Thoracic aorta (tissue), 2 donors: Measurements from ENCODE around the gene PLA2G4A. TPM values are rescaled to one million over a fixed set of nuclear protein-coding genes. Genes with fewer than 3 reads are reported as not detected.

Source experiments
- ATAC-seq: fragments of 150-250 bp; one replicate; pipeline ENCODE4 v1.8.0; 2017; ENCODE audit warnings: low read depth; ENCODE audit not compliant: insufficient number of reproducible peaks, low FRiP score
- DNase-seq: peaks from one replicate; pipeline ENCODE4 v3.0.0-alpha.2; 2020; ENCODE audit warnings: low spot score
- H3K27ac ChIP-seq, 2 donors: fragments of 200-600 bp; sonication (generic); 1 replicate in 1 of 2; 2 replicates in 1 of 2; pipeline ENCODE4 v1.5.1; 2016; ENCODE audit warnings: mild to moderate bottlenecking in 2 of 2, moderate library complexity in 2 of 2
- H3K27me3 ChIP-seq: fragments of 200-600 bp; sonication (generic); replicated peaks from 2 replicates; pipeline ENCODE4 v1.6.0; 2016; ENCODE audit warnings: mild to moderate bottlenecking; ENCODE audit not compliant: insufficient read depth
- H3K36me3 ChIP-seq: fragments of 200-600 bp; sonication (generic); one replicate; pipeline ENCODE4 v1.5.1; 2016
- H3K4me1 ChIP-seq, 2 donors: fragments of 200-600 bp; sonication (generic); 1 replicate in 1 of 2; 2 replicates in 1 of 2; pipeline versions ENCODE4 v1.5.1 to v1.6.0; 2016; ENCODE audit warnings: low read depth in 2 of 2, mild to moderate bottlenecking in 1 of 2; ENCODE audit not compliant: control insufficient read depth in 1 of 2
- H3K4me3 ChIP-seq: fragments of 200-600 bp; sonication (generic); 2 replicates; pipeline ENCODE4 v1.5.1; 2016; ENCODE audit warnings: mild to moderate bottlenecking
- H3K9me3 ChIP-seq: fragments of 200-600 bp; sonication (generic); 2 replicates; pipeline ENCODE4 v1.5.1; 2016
- total RNA-seq, 2 donors: library from RNA; depleted of rRNA; stranded (reverse); fragments of >200 nt; gene quantifications; one replicate each; pipeline versions ENCODE4 v1.1.0 to v1.2.3, GENCODE V29; 2016
- TF ChIP-seq, protein P1 (sequence below): fragments of 200-600 bp; sonication (generic); IDR thresholded peaks from one replicate; pipeline ENCODE4 v1.5.1; 2019; ENCODE audit warnings: antibody characterized with exemption

PLA2G4A gene
- total RNA-seq, 2 donors from 2014 or later: 5.2 to 8.8 TPM

GRCh38 chr1:186953876-186954275 lies 125.1 kb downstream of the PLA2G4A start:
- Histone ChIP-seq H3K36me3 (no peaks in the 10 kb centered on the region), H3K4me3 (no peak overlapping the region), H3K27ac (no peak overlapping the region), H3K27me3 (no peaks in the 10 kb centered on the region), H3K4me1 (no peaks in the 10 kb centered on the region), H3K9me3 (no peaks in the 10 kb centered on the region)
- DNase-seq (no peak), ATAC-seq (no peak)
- TF ChIP-seq, protein P1, sequence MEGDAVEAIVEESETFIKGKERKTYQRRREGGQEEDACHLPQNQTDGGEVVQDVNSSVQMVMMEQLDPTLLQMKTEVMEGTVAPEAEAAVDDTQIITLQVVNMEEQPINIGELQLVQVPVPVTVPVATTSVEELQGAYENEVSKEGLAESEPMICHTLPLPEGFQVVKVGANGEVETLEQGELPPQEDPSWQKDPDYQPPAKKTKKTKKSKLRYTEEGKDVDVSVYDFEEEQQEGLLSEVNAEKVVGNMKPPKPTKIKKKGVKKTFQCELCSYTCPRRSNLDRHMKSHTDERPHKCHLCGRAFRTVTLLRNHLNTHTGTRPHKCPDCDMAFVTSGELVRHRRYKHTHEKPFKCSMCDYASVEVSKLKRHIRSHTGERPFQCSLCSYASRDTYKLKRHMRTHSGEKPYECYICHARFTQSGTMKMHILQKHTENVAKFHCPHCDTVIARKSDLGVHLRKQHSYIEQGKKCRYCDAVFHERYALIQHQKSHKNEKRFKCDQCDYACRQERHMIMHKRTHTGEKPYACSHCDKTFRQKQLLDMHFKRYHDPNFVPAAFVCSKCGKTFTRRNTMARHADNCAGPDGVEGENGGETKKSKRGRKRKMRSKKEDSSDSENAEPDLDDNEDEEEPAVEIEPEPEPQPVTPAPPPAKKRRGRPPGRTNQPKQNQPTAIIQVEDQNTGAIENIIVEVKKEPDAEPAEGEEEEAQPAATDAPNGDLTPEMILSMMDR: no peak

DNA sequence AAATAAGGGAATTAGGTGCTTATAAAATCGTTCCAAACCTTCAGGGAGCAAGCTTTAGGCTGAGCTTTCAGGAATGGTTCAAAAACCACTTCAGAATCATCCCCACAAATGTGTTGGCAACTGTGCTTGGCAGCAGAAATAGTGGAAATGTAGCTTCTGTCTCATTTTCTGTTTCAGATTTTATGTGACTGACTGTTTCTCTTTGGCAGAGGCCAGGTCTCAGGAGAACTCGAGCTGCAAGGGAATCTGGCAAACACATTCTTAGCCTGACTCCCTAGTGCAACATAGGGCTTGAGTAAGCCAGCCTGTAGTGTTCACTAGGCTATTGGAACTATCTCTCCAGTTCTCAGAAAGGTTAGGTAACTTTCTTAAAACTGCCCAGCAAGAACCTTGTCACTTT lies 128.6 kb downstream of the PLA2G4A start:
- H3K36me3 ChIP-seq: no peaks in the 10 kb centered on the region
- no peaks in the 10 kb centered on the region for H3K27me3 ChIP-seq
- no peaks in the 10 kb centered on the region for H3K9me3 ChIP-seq
- H3K4me3 ChIP-seq: no peak overlapping the region
- no peak for ATAC-seq
- H3K4me1 ChIP-seq: no peaks in the 10 kb centered on the region
- TF ChIP-seq, protein P1: no peak
- DNase-seq: no peak
- no peak overlapping the region for H3K27ac ChIP-seq

- Histone ChIP-seq H3K36me3 (no peaks in the 10 kb centered on the region), H3K9me3 (no peaks in the 10 kb centered on the region), H3K27me3 (no peaks in the 10 kb centered on the region), H3K4me1 (no peaks in the 10 kb centered on the region), H3K27ac (no peak overlapping the region), H3K4me3 (no peak overlapping the region)
- DNase-seq (no peak), ATAC-seq (no peak)
- TF ChIP-seq, protein P1: no peak
These were observed 129.8 kb downstream of the PLA2G4A start for GRCh38 chr1:186958520-186958919.

GRCh38 chr1:186960861-186961260 lies 132.1 kb downstream of the PLA2G4A start:
- H3K9me3 ChIP-seq: no peaks in the 10 kb centered on the region
- DNase-seq (no peak), ATAC-seq (no peak)
- no peak overlapping the region for H3K27ac ChIP-seq
- H3K4me1 ChIP-seq: no peaks in the 10 kb centered on the region
- peaks cover 3% of the 10 kb centered on the region for H3K36me3 ChIP-seq
- H3K4me3 ChIP-seq: no peak overlapping the region
- TF ChIP-seq, protein P1: no peak
- no peaks in the 10 kb centered on the region for H3K27me3 ChIP-seq

DNA sequence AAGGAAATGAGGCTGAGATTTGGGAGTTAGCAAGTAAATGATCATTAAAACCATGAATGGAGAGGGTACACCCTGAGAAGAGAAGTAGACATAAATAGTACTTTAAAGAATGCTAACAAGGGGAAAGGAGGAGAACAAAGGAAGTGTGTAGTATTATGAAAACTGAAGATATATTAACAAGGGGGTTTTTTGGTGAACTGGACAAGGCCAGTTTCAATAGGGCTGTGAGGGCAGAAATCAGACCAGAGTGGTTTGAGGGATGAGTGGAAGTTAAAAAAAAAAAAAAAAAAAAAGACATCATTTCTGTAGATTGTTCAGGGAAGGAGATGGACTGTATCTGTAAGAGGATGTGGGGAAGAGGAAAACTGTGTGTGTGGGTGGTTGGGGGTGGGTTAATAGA lies 137.1 kb downstream of the PLA2G4A start:
- Histone ChIP-seq H3K27ac (no peak overlapping the region), H3K27me3 (no peaks in the 10 kb centered on the region), H3K9me3 (no peaks in the 10 kb centered on the region), H3K36me3 (peaks cover 3% of the 10 kb centered on the region), H3K4me3 (no peak overlapping the region), H3K4me1 (no peaks in the 10 kb centered on the region)
- TF ChIP-seq, protein P1: no peak
- ATAC-seq (no peak), DNase-seq (no peak)
